D341Med (cell line): ENCODE measurements around the gene PXK.
"Not testable (repeated sequence)": the region's sequence is repeated elsewhere in the genome, so short reads cannot be mapped to it uniquely, and the experiment has no call there.

Experiments
- DNase-seq: peaks from one replicate; pipeline ENCODE4 v3.0.0; 2012; ENCODE audit warnings: low spot score

PXK gene

GRCh38 chr3:58332575-58333188 is at the start of gene PXK:
Gene PXK, plus strand, starts transcription at chr3:58332892. Its CDS starts 97 bp downstream, at chr3:58332989.
- peak; percentile 94 for DNase-seq

- DNase-seq, result no peak
These were observed 47.4 kb upstream of the PXK start for GRCh38 chr3:58285334-58285733.

- DNase-seq, result no peak
These were observed 45.3 kb upstream of the PXK start for GRCh38 chr3:58287354-58287753.

GRCh38 chr3:58288011-58288728 is 44.5 kb upstream of the PXK start:
- DNase-seq, result no peak

GRCh38 chr3:58288964-58289613 is 43.6 kb upstream of the PXK start:
- DNase-seq, result not testable (repeated sequence)

- DNase-seq, result not testable (repeated sequence)
These were observed 42.2 kb upstream of the PXK start for GRCh38 chr3:58290446-58290845.

- DNase-seq, result no peak
These were observed 40.9 kb upstream of the PXK start for GRCh38 chr3:58291671-58292338.

GRCh38 chr3:58292866-58293265 is 39.8 kb upstream of the PXK start:
- no peak for DNase-seq

- no peak for DNase-seq
These were observed 39.2 kb upstream of the PXK start for GRCh38 chr3:58293516-58293915.

GRCh38 chr3:58296269-58296668 is 36.4 kb upstream of the PXK start:
- no peak for DNase-seq

- no peak for DNase-seq
These were observed 35.8 kb upstream of the PXK start for GRCh38 chr3:58296843-58297242.

GRCh38 chr3:58298190-58298589 is 34.5 kb upstream of the PXK start:
- no peak for DNase-seq

- no peak for DNase-seq
These were observed 33.6 kb upstream of the PXK start for GRCh38 chr3:58299075-58299474.

GRCh38 chr3:58299839-58300516 is 32.7 kb upstream of the PXK start:
- DNase-seq, result no peak

GRCh38 chr3:58305882-58306711 is 26.6 kb upstream of the PXK start, which contains the start of the genes HTD2 and RPP14:
Gene HTD2, plus strand, starts transcription at chr3:58306520. Its CDS starts 11,094 bp downstream, at chr3:58317614.
Gene RPP14, plus strand, starts transcription at chr3:58306245. Its CDS starts 4,085 bp downstream, at chr3:58310330.
- peak; percentile 97 for DNase-seq

- no peak for DNase-seq
These were observed 25.0 kb upstream of the PXK start for GRCh38 chr3:58307639-58308215.

GRCh38 chr3:58308728-58309127 is 24.0 kb upstream of the PXK start:
- DNase-seq, result no peak

- no peak for DNase-seq
These were observed 14.9 kb upstream of the PXK start for GRCh38 chr3:58317811-58318210.

- no peak for DNase-seq
These were observed 10.9 kb upstream of the PXK start for GRCh38 chr3:58321791-58322190.

- no peak for DNase-seq
These were observed 9.9 kb upstream of the PXK start for GRCh38 chr3:58322793-58323192.
